ENCODE data around the gene PITPNM3.

PITPNM3 gene

DNA sequence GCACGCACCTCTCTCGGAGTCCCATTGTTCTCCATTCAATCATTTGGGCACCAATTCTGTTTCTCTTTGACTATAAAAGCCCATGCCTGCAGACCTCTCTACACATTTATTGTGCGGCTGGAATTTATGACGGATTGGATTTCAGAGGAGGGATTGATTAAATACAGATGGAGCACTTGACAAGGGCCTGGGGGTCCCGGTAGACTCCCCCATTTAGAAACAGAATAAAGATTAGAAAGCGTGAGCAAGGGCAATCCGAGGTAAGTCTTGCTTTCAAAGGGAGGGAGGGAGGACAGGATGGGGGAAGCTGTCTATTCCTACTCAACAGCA lies 15.1 kb upstream of the PITPNM3 start:
- Histone ChIP-seq H3K36me3 (ENCODE audit: control insufficient read depth, insufficient read depth, low read length) (no peaks in the 10 kb centered on the region), H3K4me3 (ENCODE audit: low read depth, low read length) (no peak overlapping the region), H3K27me3 (ENCODE audit: control insufficient read depth, insufficient read depth, low read length) (no peaks in the 10 kb centered on the region), H3K9me3 (ENCODE audit: control insufficient read depth, low read length) (no peaks in the 10 kb centered on the region), H3K79me2 (no peaks in the 10 kb centered on the region), H3K4me2 (ENCODE audit: low read length) (no peak overlapping the region), H3K9ac (no peak overlapping the region), H3K27ac (no peak overlapping the region), H2AFZ (no peak overlapping the region), H3K4me1 (peaks cover 3% of the 10 kb centered on the region)
- TF ChIP-seq, protein P1, sequence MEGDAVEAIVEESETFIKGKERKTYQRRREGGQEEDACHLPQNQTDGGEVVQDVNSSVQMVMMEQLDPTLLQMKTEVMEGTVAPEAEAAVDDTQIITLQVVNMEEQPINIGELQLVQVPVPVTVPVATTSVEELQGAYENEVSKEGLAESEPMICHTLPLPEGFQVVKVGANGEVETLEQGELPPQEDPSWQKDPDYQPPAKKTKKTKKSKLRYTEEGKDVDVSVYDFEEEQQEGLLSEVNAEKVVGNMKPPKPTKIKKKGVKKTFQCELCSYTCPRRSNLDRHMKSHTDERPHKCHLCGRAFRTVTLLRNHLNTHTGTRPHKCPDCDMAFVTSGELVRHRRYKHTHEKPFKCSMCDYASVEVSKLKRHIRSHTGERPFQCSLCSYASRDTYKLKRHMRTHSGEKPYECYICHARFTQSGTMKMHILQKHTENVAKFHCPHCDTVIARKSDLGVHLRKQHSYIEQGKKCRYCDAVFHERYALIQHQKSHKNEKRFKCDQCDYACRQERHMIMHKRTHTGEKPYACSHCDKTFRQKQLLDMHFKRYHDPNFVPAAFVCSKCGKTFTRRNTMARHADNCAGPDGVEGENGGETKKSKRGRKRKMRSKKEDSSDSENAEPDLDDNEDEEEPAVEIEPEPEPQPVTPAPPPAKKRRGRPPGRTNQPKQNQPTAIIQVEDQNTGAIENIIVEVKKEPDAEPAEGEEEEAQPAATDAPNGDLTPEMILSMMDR (IDR thresholded peaks at IDR 0.05) = no peak

DNA sequence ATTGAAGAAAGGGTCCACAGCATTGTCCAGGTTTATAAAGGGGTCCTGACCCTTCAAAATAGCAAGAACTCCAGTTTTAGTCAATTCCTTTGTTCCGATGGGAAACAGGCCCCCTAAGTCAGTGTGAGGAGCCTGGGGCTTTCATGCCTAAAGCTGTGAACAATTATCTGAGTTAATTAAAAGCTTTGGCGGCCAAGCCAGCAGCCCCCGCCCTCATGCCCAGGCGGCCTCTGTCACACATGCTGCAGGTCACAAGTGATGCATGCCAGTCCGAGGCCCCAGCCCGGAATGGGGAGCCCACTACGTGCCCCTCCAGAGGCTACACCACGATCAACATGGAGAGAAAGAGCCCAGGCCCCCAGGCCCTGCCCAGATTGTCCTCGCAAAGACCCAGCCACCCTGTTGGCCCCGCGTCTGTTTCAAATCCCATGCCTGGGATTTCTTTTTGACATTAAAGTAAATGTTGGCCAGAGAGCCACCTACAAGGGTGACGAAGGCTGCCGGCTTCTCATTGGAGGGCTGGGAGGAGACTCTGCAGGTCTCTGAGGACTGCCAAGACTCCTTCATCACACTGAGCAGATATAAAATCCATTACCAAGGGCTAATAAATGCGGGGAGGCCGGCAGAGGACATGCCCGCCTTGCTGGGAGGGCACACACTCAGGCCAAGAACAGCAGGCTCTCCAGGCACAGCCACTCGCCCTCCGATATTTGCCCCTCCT lies 14.5 kb upstream of the PITPNM3 start:
- H3K79me2 ChIP-seq = no peaks in the 10 kb centered on the region
- no peak overlapping the region for H3K4me2 ChIP-seq (ENCODE audit: low read length)
- H3K4me1 ChIP-seq = peaks cover 3% of the 10 kb centered on the region

DNA sequence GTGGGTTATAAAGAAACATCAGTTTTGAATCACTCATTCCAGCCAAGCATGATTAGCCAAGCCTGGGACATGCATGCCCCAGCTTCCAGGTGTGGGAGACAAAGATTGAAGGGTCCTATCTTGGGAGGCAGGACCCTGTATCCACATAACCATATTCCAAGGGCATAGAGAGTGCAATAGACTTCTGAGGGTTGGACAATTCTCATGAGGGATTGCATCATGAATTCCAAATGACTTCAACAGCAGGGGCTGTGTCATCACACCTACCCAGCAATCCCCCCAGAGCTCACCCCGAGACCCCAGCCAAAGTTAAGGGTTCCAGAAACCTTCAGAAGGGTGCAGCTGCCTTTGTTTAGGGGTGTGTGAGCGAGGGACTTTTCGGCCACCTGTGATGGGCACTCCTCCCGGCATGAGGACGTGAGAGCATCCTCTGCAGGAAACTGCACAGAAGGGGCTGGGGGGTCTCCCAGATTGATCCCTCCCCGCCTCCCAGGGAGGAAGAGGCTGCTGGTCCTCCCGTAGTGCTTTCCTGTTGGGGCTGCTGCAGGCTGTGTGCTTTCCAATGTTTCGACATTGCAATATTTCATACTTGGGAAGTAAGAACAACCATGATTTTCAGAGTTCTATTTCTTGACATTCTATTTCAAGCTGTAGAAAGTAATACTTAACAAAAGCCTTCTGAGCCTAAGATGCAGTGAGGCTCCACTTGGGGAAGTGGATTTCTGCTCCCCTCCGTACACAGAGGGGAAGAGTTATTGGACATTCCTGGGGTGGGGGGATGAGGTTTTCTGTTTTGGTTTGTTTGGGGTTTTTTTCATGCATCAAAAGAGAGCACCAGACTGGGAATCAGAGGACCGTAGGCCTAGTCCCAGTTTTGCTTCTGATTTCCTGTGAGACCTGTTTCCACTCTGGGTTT lies 13.3 kb upstream of the PITPNM3 start:
- Histone ChIP-seq H2AFZ (no peak overlapping the region), H3K27me3 (ENCODE audit: control insufficient read depth, insufficient read depth, low read length) (no peaks in the 10 kb centered on the region), H3K4me3 (ENCODE audit: low read depth, low read length) (no peak overlapping the region), H3K9ac (no peak overlapping the region), H3K79me2 (no peaks in the 10 kb centered on the region), H3K4me1 (no peaks in the 10 kb centered on the region), H3K9me3 (ENCODE audit: control insufficient read depth, low read length) (no peaks in the 10 kb centered on the region), H3K36me3 (ENCODE audit: control insufficient read depth, insufficient read depth, low read length) (no peaks in the 10 kb centered on the region), H3K27ac (no peak overlapping the region), H3K4me2 (ENCODE audit: low read length) (no peak overlapping the region)
- TF ChIP-seq, protein P1 (IDR thresholded peaks at IDR 0.05) = no peak

More for the DNA sequence above, 14.5 kb upstream of the PITPNM3 start:
- H3K9me3 ChIP-seq (ENCODE audit: control insufficient read depth, low read length) = no peaks in the 10 kb centered on the region
- H3K9ac ChIP-seq = no peak overlapping the region
- H2AFZ ChIP-seq = no peak overlapping the region
- no peaks in the 10 kb centered on the region for H3K27me3 ChIP-seq (ENCODE audit: control insufficient read depth, insufficient read depth, low read length)
- no peak overlapping the region for H3K27ac ChIP-seq
- H3K4me3 ChIP-seq (ENCODE audit: low read depth, low read length) = no peak overlapping the region
- no peaks in the 10 kb centered on the region for H3K36me3 ChIP-seq (ENCODE audit: control insufficient read depth, insufficient read depth, low read length)
- TF ChIP-seq, protein P1 (IDR thresholded peaks at IDR 0.05) = no peak

DNA sequence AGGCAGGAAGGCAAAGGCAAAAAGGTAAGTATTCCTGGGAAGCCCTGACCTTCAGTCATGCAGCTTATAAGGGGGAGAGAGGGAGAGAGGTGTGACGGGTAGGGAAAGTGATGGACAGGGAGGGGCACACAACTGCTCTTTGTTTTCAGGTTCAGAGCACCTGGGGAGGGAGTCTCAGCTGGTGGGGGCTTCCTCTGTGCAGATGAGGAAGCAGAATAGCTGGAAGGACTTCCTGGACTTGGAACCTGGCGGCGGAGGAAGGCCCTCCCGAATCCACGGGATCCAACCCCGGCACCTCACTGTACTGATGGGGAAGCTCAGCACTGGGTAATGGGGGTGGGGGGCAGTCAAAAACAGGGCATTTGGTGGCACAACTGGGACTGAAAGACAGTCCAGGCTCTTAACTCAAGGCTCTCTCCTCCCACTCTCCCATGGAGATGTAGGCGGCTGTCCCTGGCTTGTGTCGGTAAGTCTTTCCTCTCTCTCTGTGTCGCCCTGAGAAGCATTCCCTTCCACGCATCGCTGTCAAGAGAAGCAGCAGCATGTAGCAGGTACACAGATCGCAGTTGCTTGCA lies 11.9 kb upstream of the PITPNM3 start:
- TF ChIP-seq, protein P1 (IDR thresholded peaks at IDR 0.05) = no peak
- Histone ChIP-seq H3K27me3 (ENCODE audit: control insufficient read depth, insufficient read depth, low read length) (no peaks in the 10 kb centered on the region), H3K4me2 (ENCODE audit: low read length) (no peak overlapping the region), H3K9me3 (ENCODE audit: control insufficient read depth, low read length) (no peaks in the 10 kb centered on the region), H3K36me3 (ENCODE audit: control insufficient read depth, insufficient read depth, low read length) (no peaks in the 10 kb centered on the region), H3K4me3 (ENCODE audit: low read depth, low read length) (no peak overlapping the region), H3K4me1 (no peaks in the 10 kb centered on the region), H2AFZ (no peak overlapping the region), H3K79me2 (no peaks in the 10 kb centered on the region), H3K9ac (no peak overlapping the region), H3K27ac (no peak overlapping the region)
